ENCODE measurements around the gene DLGAP1.

DNA sequence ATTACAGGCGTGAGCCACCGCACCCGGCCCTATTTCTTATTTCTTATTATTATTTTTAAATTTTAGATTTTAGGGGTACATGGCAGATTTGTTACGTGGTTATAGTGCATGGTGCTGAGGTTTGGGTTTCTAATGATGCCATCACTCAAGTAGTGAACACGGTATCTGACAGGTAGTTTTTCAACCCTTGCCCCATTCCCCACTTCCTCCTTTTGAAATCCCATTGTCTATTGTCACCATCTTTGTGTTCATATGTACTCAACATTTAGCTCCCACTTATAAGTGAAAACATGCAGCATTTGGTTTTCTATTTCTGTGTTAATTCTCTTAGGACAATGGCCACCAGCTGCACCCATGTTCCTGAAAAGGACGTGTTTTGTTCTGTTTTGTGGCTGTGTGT lies 965.6 kb downstream of the DLGAP1 start:
- TF ChIP-seq MAX (IDR thresholded peaks at IDR 0.05) (no peak), CEBPB (IDR thresholded peaks at IDR 0.05) (no peak), TCF12 (IDR thresholded peaks at IDR 0.05; ENCODE audit: low read depth) (no peak), NFIC (IDR thresholded peaks at IDR 0.05) (no peak), REST (IDR thresholded peaks at IDR 0.05; ENCODE audit: low read depth) (no peak), EP300 (IDR thresholded peaks at IDR 0.05; ENCODE audit: borderline replicate concordance) (no peak), TEAD4 (IDR thresholded peaks at IDR 0.05) (no peak), RAD21 (IDR thresholded peaks at IDR 0.05; ENCODE audit: low read depth) (no peak), TAF1 (IDR thresholded peaks at IDR 0.05; ENCODE audit: low read depth) (no peak), FOXM1 (IDR thresholded peaks at IDR 0.05; ENCODE audit: borderline replicate concordance, low read depth) (no peak), CREB1 (IDR thresholded peaks at IDR 0.05; ENCODE audit: low read depth) (no peak), YY1 (IDR thresholded peaks at IDR 0.05; ENCODE audit: low read depth) (no peak), EGR1 (IDR thresholded peaks at IDR 0.05) (no peak)

Data from Ishikawa (cell line).